DOHH2 (cell line): Measurements from ENCODE around the gene SCLY.

Experiments used
- CTCF ChIP-seq: fragments of 200-600 bp; sonication (generic); IDR thresholded peaks from one replicate; pipeline ENCODE4 v1.5.1; 2014; ENCODE audit warnings: antibody characterized with exemption, mild to moderate bottlenecking, low read depth, low read length; ENCODE audit not compliant: poor library complexity, severe bottlenecking
- EZH2phosphoT487 ChIP-seq: fragments of 200-600 bp; sonication (generic); IDR thresholded peaks from 2 replicates; pipeline ENCODE4 v1.6.1; 2017; ENCODE audit warnings: borderline replicate concordance, mild to moderate bottlenecking, antibody characterized with exemption, low read length, moderate library complexity, mixed read lengths

- TF ChIP-seq CTCF = no peak
- no peak for TF ChIP-seq EZH2phosphoT487
Observed at GRCh38 chr2:238084761-238085160, 24.0 kb downstream of the SCLY start.
